Ecto neural progenitor cell (in vitro differentiated cells): ENCODE data around the gene PCARE.
"Not testable (repeated sequence)": the region's sequence is repeated elsewhere in the genome, so short reads cannot be mapped to it uniquely, and the experiment has no call there.

Experiments used
- DNase-seq: peaks from one replicate; pipeline ENCODE4 v3.0.0-alpha.2; 2018; ENCODE audit warnings: low spot score

The PCARE gene

GRCh38 chr2:29096969-29097368, 22.6 kb upstream of the PCARE start:
- DNase-seq = no peak

GRCh38 chr2:29090311-29090710, 16.0 kb upstream of the PCARE start:
- DNase-seq = not testable (repeated sequence)

GRCh38 chr2:29084554-29084953, 10.2 kb upstream of the PCARE start:
- DNase-seq = no peak

- DNase-seq = no peak
Observed at GRCh38 chr2:29082804-29083495, 8.6 kb upstream of the PCARE start.

- no peak for DNase-seq
Observed at GRCh38 chr2:29080886-29081743, 6.8 kb upstream of the PCARE start.

- DNase-seq = peak; percentile 27
Observed at GRCh38 chr2:29079887-29080286, 5.6 kb upstream of the PCARE start.

- DNase-seq = peak; percentile 55
Observed at GRCh38 chr2:29075894-29076705, 1.8 kb upstream of the PCARE start.

GRCh38 chr2:29073933-29074332, 390 bp downstream of the PCARE start:
- DNase-seq = no peak

GRCh38 chr2:29072971-29073725, 1.2 kb downstream of the PCARE start:
- no peak for DNase-seq

- DNase-seq = no peak
Observed at GRCh38 chr2:29072251-29072650, 2.1 kb downstream of the PCARE start.

- DNase-seq = no peak
Observed at GRCh38 chr2:29071032-29071975, 3.0 kb downstream of the PCARE start.

GRCh38 chr2:29070526-29070925, 3.8 kb downstream of the PCARE start:
- no peak for DNase-seq

- DNase-seq = no peak
Observed at GRCh38 chr2:29068513-29068912, 5.8 kb downstream of the PCARE start.

GRCh38 chr2:29066997-29067605, 7.2 kb downstream of the PCARE start:
- no peak for DNase-seq

- no peak for DNase-seq
Observed at GRCh38 chr2:29066271-29066860, 8.0 kb downstream of the PCARE start.

- no peak for DNase-seq
Observed at GRCh38 chr2:29065068-29065811, 9.1 kb downstream of the PCARE start.

GRCh38 chr2:29064746-29065067, 9.6 kb downstream of the PCARE start:
- DNase-seq = no peak

GRCh38 chr2:29064346-29064715, 10.0 kb downstream of the PCARE start:
- DNase-seq = no peak

GRCh38 chr2:29063646-29064345, 10.5 kb downstream of the PCARE start:
- no peak for DNase-seq
